22Rv1 (cell line): ENCODE results near the gene DSCAM.

Experiments used
- ZFX ChIP-seq: fragments of 450-650 bp; IDR thresholded peaks from 2 replicates; pipeline ENCODE4 v1.6.1; 2017; ENCODE audit warnings: antibody characterized with exemption, borderline replicate concordance
- TF ChIP-seq, protein P1 (sequence below): fragments of 450-650 bp; IDR thresholded peaks from 2 replicates; pipeline ENCODE4 v1.5.1; 2017; ENCODE audit warnings: mild to moderate bottlenecking

DNA sequence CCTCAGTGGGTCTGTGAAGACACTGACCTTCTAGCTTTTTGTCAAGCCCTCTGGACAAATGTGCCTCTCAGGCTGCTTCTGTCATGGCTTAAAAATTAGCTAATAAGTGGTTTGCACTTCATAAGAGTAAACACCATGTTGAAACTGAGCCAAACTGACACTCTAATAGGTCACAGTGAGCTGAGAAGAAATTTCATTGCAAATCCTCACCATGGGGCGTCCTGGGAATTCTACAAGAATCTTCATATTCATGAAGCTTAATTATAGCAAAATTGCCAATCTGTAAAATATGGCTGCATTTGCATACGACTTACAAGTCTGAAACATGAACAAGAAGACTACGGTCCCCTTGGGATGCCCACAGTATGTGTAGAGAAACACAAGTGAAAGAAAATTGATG lies 188.6 kb downstream of the DSCAM start:
- TF ChIP-seq, protein P1, sequence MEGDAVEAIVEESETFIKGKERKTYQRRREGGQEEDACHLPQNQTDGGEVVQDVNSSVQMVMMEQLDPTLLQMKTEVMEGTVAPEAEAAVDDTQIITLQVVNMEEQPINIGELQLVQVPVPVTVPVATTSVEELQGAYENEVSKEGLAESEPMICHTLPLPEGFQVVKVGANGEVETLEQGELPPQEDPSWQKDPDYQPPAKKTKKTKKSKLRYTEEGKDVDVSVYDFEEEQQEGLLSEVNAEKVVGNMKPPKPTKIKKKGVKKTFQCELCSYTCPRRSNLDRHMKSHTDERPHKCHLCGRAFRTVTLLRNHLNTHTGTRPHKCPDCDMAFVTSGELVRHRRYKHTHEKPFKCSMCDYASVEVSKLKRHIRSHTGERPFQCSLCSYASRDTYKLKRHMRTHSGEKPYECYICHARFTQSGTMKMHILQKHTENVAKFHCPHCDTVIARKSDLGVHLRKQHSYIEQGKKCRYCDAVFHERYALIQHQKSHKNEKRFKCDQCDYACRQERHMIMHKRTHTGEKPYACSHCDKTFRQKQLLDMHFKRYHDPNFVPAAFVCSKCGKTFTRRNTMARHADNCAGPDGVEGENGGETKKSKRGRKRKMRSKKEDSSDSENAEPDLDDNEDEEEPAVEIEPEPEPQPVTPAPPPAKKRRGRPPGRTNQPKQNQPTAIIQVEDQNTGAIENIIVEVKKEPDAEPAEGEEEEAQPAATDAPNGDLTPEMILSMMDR: no peak
- TF ChIP-seq ZFX: no peak
